HTR-8/SVneo (cell line): ENCODE data around the gene GPT2.
"Not testable (repeated sequence)": the region's sequence is repeated elsewhere in the genome, so short reads cannot be mapped to it uniquely, and the experiment has no call there.

Experiments used
- DNase-seq: peaks from one replicate; pipeline ENCODE4 v3.0.0; 2011; ENCODE audit warnings: low spot score, mixed read lengths; ENCODE audit not compliant: insufficient read length
- FAIRE-seq: peaks from 2 replicates; lab custom pipeline; 2011; peaks lifted over from hg19 to GRCh38; lab: Jason Lieb, UNC

GPT2 gene

GRCh38 chr16:46918400-46918799, 34.2 kb downstream of the GPT2 start:
- no peak for FAIRE-seq
- DNase-seq = no peak

GRCh38 chr16:46918905-46919792, 35.0 kb downstream of the GPT2 start:
- DNase-seq (no peak), FAIRE-seq (no peak)

GRCh38 chr16:46920402-46921068, 36.4 kb downstream of the GPT2 start:
- FAIRE-seq (no peak), DNase-seq (no peak)

- DNase-seq (no peak), FAIRE-seq (no peak)
These were observed 38.1 kb downstream of the GPT2 start for GRCh38 chr16:46922239-46922638.

GRCh38 chr16:46923513-46924295, 39.5 kb downstream of the GPT2 start:
- no peak for DNase-seq
- FAIRE-seq = no peak

GRCh38 chr16:46924402-46924801, 40.2 kb downstream of the GPT2 start:
- DNase-seq (no peak), FAIRE-seq (no peak)

- no peak for FAIRE-seq
- no peak for DNase-seq
These were observed 42.5 kb downstream of the GPT2 start for GRCh38 chr16:46926470-46927225.

- DNase-seq = no peak
- no peak for FAIRE-seq
These were observed 43.1 kb downstream of the GPT2 start for GRCh38 chr16:46927273-46927672.

GRCh38 chr16:46928811-46929210, 44.6 kb downstream of the GPT2 start:
- FAIRE-seq = no peak

GRCh38 chr16:46929378-46930332, 45.5 kb downstream of the GPT2 start:
- FAIRE-seq = peak; percentile 85

More at GRCh38 chr16:46928811-46929210, 44.6 kb downstream of the GPT2 start:
- no peak for DNase-seq

GRCh38 chr16:46930861-46931260, 46.7 kb downstream of the GPT2 start:
- DNase-seq (no peak), FAIRE-seq (no peak)

More at GRCh38 chr16:46929378-46930332, 45.5 kb downstream of the GPT2 start:
- DNase-seq = peak; percentile 78

GRCh38 chr16:46932802-46933201, 48.6 kb downstream of the GPT2 start:
- FAIRE-seq = no peak
- no peak for DNase-seq

- DNase-seq = no peak
- FAIRE-seq = no peak
These were observed 53.4 kb downstream of the GPT2 start for GRCh38 chr16:46937536-46937935.

GRCh38 chr16:46944713-46945112, 60.6 kb downstream of the GPT2 start:
- not testable (repeated sequence) for DNase-seq, FAIRE-seq

- DNase-seq = peak; percentile 32
- FAIRE-seq = no peak
These were observed 63.9 kb downstream of the GPT2 start for GRCh38 chr16:46947900-46948547.

GRCh38 chr16:46948548-46949166, 64.5 kb downstream of the GPT2 start:
- FAIRE-seq (no peak), DNase-seq (no peak)

- FAIRE-seq (no peak), DNase-seq (no peak)
These were observed 65.2 kb downstream of the GPT2 start for GRCh38 chr16:46949241-46949892.
